ENCODE data around the gene SPIRE2. TPM values are rescaled to one million over a fixed set of nuclear protein-coding genes. Genes with fewer than 3 reads are reported as not detected.

SPIRE2 gene
- total and polyA plus RNA-seq, 2 of the 4 experiments (the other 2 are of a cell fraction): 0.72 to 1.9 TPM

DNA sequence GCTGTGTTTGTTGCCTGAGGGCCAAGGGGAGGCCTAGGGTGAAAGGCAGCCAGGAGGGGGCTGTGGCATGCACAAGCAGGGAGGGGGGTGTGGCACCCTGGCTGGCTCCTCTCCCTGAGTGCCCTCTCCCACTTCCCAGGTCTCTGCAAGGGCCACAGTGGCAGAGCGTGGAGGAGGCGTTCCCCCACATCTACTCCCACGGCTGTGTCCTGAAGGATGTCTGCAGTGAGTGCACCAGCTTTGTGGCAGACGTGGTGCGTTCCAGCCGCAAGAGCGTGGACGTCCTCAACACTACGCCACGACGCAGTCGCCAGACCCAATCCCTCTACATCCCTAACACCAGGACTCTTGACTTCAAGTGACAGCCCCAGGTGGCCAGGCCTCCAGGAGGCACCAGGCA, 41.6 kb downstream of the SPIRE2 start:
- no peak overlapping the region for H4K8ac ChIP-seq (ENCODE audit: low read depth in 2 of 2, low read length in 2 of 2)
- no peak for TF ChIP-seq POLR2A (IDR thresholded peaks at IDR 0.05; ENCODE audit: low read depth, low read length)
- no peak for TF ChIP-seq RCOR1 (IDR thresholded peaks at IDR 0.05; ENCODE audit: insufficient replicate concordance, low read length)
- TF ChIP-seq MAZ (IDR thresholded peaks at IDR 0.05; ENCODE audit: borderline replicate concordance, low read depth, low read length): no peak
- TF ChIP-seq, protein P1, sequence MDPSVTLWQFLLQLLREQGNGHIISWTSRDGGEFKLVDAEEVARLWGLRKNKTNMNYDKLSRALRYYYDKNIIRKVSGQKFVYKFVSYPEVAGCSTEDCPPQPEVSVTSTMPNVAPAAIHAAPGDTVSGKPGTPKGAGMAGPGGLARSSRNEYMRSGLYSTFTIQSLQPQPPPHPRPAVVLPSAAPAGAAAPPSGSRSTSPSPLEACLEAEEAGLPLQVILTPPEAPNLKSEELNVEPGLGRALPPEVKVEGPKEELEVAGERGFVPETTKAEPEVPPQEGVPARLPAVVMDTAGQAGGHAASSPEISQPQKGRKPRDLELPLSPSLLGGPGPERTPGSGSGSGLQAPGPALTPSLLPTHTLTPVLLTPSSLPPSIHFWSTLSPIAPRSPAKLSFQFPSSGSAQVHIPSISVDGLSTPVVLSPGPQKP (IDR thresholded peaks at IDR 0.05; ENCODE audit: borderline replicate concordance, low read depth, low read length): no peak
- TF ChIP-seq, protein P2, sequence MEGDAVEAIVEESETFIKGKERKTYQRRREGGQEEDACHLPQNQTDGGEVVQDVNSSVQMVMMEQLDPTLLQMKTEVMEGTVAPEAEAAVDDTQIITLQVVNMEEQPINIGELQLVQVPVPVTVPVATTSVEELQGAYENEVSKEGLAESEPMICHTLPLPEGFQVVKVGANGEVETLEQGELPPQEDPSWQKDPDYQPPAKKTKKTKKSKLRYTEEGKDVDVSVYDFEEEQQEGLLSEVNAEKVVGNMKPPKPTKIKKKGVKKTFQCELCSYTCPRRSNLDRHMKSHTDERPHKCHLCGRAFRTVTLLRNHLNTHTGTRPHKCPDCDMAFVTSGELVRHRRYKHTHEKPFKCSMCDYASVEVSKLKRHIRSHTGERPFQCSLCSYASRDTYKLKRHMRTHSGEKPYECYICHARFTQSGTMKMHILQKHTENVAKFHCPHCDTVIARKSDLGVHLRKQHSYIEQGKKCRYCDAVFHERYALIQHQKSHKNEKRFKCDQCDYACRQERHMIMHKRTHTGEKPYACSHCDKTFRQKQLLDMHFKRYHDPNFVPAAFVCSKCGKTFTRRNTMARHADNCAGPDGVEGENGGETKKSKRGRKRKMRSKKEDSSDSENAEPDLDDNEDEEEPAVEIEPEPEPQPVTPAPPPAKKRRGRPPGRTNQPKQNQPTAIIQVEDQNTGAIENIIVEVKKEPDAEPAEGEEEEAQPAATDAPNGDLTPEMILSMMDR (conservative IDR thresholded peaks at IDR 0.05; ENCODE audit: low read depth, low read length): no peak
- no peak for TF ChIP-seq RAD21 (IDR thresholded peaks at IDR 0.05; ENCODE audit: low read length)
- TF ChIP-seq BHLHE40 (IDR thresholded peaks at IDR 0.05; ENCODE audit: low read depth, low read length): no peak
- no peak for TF ChIP-seq FOS (IDR thresholded peaks at IDR 0.05; ENCODE audit: low read depth, low read length)
- no peak overlapping the region for H3K9ac ChIP-seq (ENCODE audit: low read depth, low read length)
- H2BK20ac ChIP-seq (ENCODE audit: low read depth, low read length): no peak overlapping the region
- dilution Hi-C loops (cut with HindIII; ENCODE audit: low sequenced_read_pairs, unreplicated experiment) (no loop called here), intact Hi-C loops (cut with micrococcal nuclease) (no loop called here), in situ Hi-C loops (cut with MboI; ENCODE audit: low sequenced_read_pairs) (no loop called here)
- peaks cover 13% of the 10 kb centered on the region for H3K36me3 ChIP-seq (ENCODE audit: control insufficient read depth, insufficient read depth, low read length)
- no peaks in the 10 kb centered on the region for H3K27me3 ChIP-seq (ENCODE audit: control insufficient read depth, insufficient read depth, low read length)
- H3K4me1 ChIP-seq (ENCODE audit: control insufficient read depth, insufficient read depth, low read length): peaks cover 9% of the 10 kb centered on the region
- no peak overlapping the region for H2AK5ac ChIP-seq (ENCODE audit: low read depth, low read length)
- H3K4me2 ChIP-seq (ENCODE audit: low read depth, low read length): no peak overlapping the region
- no peak overlapping the region for H4K5ac ChIP-seq (ENCODE audit: low read depth, low read length)
- no peak overlapping the region for H3K56ac ChIP-seq (ENCODE audit: extremely low read depth, insufficient read depth, low read length)
- H2BK120ac ChIP-seq (ENCODE audit: low read depth, low read length): no peak overlapping the region
- DNase-seq: no peak
- no TSS peak for BruUV-seq (replicated peaks)
- ChIA-PET CTCF (no interaction called here), POLR2A (ENCODE audit: unreplicated experiment) (no interaction called here)
- no peak overlapping the region for H3K27ac ChIP-seq (ENCODE audit: insufficient read depth, low read length)
- no peak overlapping the region for H2AK9ac ChIP-seq (replicated peaks; ENCODE audit: low read depth, low read length, poor library complexity)
- H3K79me1 ChIP-seq (ENCODE audit: low read depth in 1 of 2, low read length in 2 of 2): peaks cover 6 to 30% of the 10 kb centered on the region in 2 experiments; a peak in 3 of 4 replicates
- WGBS, 2 experiments (ENCODE audit: extremely low coverage in 2 of 2, insufficient read length in 1 of 2): 65% methylated on average over 6 of the region's 12 CpGs; no CpG with 5 or more reads in 1 of the 2 experiments
- peaks cover 5% of the 10 kb centered on the region for H3K9me3 ChIP-seq (ENCODE audit: control insufficient read depth, insufficient read depth, low read length)
- no peak overlapping the region for H4K91ac ChIP-seq (ENCODE audit: insufficient read depth, low read depth, low read length)
- no peak overlapping the region for H3K4me3 ChIP-seq (ENCODE audit: insufficient read depth, low read depth, low read length)
- peaks cover 12% of the 10 kb centered on the region for H4K20me1 ChIP-seq (ENCODE audit: insufficient read depth, low read length)
- H2BK15ac ChIP-seq (ENCODE audit: low read depth, low read length): no peak overlapping the region
- peaks cover 4% of the 10 kb centered on the region; the same call in 1 of the 2 replicates for H3K9me1 ChIP-seq (ENCODE audit: insufficient read depth, low read length)
- H2BK5ac ChIP-seq (ENCODE audit: low read depth, low read length, poor library complexity, severe bottlenecking): no peak overlapping the region
- H2AFZ ChIP-seq (replicated peaks; ENCODE audit: low read length, poor library complexity): no peak overlapping the region
- H3K4ac ChIP-seq (ENCODE audit: low read depth, low read length): no peak overlapping the region
- H3K14ac ChIP-seq (replicated peaks; ENCODE audit: low read depth, low read length): no peak overlapping the region
- H3K18ac ChIP-seq (ENCODE audit: low read depth, low read length): no peak overlapping the region
- no peak for ATAC-seq (ENCODE audit: low read depth)
- H3K23ac ChIP-seq (ENCODE audit: low read depth, low read length): no peak overlapping the region

Data from IMR-90 (cell line).